HG03432 (cell line): ENCODE results near the gene GRIK4.

ENCODE experiments used
- ATAC-seq: cut with Tn5 transposase; IDR thresholded peaks from one replicate; pipeline ENCODE4 v1.9.1; 2021; ENCODE audit warnings: mild to moderate bottlenecking, moderate library complexity; ENCODE audit not compliant: unreplicated experiment

GRIK4 gene

DNA sequence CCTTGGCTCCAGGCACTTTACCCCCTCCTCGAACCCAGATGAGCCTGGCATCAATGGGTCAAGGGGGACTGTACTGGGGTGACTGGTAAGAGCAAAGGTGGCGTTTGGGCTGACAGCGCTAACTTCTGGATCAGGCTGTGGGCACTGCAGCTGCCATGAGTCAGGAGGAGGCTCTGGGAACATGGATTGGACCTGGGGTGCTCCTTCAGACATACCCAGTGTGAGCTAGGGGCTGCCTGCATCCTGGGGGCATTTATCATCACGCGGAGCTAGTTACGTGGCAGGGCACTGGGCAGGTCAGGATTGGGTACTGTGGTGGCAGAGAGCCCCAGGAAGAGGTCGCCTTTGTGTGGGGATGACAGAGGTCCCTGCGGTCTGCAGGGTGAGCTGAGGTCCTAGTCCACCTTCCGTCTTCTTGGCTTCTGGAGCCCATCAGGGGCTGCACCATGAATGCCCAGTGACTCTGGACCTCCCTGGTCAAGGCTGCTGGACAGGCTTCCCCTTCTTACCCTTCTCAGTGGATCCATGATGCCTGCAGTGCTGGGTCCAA is 13.1 kb downstream of the GRIK4 start:
- ATAC-seq: no peak

GRCh38 chr11:120525261-120526171 is 14.0 kb downstream of the GRIK4 start:
- ATAC-seq: no peak

GRCh38 chr11:120526241-120526640 is 14.7 kb downstream of the GRIK4 start:
- ATAC-seq: no peak

DNA sequence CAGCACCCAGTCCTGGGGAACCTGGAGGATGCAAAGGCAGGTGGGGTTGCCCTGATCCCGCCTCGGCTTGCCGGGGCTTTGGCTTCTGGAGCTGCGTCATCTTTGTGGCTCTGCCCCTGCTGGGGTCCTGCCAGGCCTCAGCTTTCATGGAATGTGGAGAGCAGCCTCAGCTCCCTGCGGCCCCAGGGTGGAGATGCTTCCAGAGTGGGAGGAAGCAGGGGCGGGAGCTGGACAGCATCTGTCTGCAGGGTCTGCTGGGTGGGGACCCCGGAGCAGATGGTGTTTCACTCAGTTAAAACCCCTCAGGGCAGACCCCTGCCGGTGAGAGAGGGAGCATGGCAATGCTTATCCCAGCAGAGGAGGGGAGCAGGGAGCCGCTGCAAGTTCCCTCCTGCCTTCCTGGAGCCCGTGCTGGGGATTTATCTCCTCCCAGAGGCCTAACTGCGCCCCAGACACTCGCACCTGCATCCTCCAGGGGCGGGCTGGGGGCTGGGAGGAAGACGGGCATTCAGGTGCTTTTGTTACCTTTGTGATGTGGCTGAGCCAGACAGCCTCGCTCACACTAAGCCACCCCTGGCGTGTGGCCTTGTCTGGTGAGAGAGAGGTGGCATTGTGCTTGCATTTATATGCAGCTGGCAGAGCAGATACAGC is 15.7 kb downstream of the GRIK4 start:
- no peak for ATAC-seq

DNA sequence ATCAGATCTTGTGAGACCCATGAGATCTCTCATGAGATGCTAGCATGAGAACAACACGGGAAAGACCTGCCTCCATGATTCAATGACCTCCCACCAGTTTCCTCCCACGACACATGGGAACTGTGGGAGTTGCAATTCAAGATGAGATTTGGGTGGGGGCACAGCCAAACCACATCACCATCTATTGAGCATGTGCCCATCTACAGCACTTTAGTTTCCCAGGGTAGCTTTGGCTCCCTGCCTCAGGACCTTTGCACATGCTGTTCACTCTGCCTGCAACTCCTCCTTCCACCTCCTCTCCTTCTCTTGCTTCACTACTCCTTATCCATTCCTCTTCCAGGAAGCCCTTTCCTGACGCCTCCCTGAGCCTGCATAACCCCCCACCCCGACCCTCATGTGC is 17.2 kb downstream of the GRIK4 start:
- no peak for ATAC-seq

GRCh38 chr11:120529214-120529613 is 17.7 kb downstream of the GRIK4 start:
- ATAC-seq: no peak

GRCh38 chr11:120529911-120530310 is 18.4 kb downstream of the GRIK4 start:
- ATAC-seq: no peak

GRCh38 chr11:120532082-120532831 is 20.7 kb downstream of the GRIK4 start:
- ATAC-seq: no peak

GRCh38 chr11:120532832-120533196 is 21.3 kb downstream of the GRIK4 start:
- no peak for ATAC-seq

DNA sequence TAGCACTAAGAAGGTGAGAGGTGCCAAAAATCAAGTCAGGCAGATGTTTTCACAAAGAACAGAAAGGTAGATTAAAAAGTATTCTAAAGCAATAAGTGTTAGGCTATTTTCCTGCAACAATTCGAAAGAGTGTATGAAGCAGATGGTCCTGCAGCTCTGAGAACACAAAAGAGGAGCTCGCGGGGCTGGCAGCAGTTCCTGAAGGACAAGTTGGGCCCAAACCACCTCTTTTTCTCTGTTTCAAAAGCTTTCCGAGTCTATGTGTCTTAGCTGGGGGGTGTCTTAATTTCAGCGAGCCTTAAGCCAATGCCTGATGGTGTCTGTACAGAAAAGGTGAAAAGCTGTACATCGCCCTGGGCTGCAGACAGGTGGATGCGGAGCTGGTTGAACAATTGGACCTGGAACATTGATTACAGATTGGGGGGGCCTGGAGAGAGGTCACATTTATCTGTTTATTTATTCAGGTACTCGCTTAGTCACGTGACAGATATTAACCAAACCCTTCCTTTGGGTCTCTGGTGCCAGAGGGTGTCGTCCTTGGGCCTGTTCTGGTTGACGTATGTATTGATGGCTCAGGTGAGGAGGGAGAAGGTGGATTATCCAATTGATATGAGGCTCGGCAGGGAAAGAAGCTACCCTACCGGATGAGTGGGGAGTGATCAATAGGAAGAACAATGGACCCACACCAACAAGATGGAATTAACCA is 24.7 kb downstream of the GRIK4 start:
- ATAC-seq: no peak

GRCh38 chr11:120536797-120537169 is 25.2 kb downstream of the GRIK4 start:
- ATAC-seq: no peak

- ATAC-seq: no peak
Observed at GRCh38 chr11:120537996-120538395, 26.4 kb downstream of the GRIK4 start.

DNA sequence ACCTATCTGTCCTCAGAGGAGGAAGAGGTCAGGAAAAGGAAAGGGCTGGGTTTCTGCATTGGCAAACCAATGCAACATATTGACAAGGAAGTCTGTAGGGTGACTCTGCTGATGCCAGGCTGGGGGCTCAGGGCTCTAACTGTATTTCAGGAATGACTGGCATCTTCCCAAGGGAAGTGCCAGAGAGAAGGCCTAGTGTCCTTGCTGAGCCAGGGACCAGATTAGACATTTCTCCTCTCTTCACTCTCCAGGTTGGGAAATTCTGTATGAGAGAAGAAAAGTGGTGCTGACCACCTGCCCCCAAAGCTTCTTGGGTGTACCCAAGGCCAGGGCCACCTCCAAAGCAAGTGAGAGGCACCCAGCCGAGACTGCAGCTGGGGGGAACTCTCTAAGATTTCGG is 27.2 kb downstream of the GRIK4 start:
- ATAC-seq: no peak

DNA sequence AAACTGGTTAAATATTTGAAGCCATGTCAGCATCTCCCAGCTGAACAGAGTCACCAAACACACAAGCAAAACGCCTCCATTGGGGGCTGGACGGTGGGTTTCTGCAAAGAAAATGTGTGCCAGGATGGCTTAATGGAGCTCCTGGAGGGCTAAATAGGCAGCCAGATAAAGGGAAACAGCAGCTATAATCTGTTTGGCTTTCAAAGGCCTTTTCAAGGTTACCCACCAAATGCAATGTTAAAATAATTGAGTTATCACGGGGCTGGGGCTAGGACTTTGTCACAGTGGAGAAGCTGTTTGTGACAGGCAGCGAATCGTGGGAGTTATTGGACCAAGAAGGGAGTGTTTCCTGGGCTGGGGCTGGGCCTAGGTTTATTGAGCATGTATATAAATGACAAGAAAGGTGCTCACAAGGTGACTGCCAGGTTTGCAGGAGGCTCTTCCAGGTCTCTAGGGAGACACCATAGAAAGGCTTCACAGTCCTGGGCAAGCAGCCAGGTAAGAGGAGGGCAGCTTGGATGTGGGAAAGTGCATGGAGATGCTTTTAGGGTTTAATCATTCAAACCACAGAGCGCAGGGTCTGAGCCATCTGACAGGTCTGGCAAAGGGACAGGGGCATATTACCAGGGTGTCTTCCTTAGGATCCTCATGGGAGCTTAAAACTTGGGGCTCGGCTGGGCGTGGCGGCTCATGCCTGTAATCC is 28.3 kb downstream of the GRIK4 start:
- ATAC-seq: no peak

DNA sequence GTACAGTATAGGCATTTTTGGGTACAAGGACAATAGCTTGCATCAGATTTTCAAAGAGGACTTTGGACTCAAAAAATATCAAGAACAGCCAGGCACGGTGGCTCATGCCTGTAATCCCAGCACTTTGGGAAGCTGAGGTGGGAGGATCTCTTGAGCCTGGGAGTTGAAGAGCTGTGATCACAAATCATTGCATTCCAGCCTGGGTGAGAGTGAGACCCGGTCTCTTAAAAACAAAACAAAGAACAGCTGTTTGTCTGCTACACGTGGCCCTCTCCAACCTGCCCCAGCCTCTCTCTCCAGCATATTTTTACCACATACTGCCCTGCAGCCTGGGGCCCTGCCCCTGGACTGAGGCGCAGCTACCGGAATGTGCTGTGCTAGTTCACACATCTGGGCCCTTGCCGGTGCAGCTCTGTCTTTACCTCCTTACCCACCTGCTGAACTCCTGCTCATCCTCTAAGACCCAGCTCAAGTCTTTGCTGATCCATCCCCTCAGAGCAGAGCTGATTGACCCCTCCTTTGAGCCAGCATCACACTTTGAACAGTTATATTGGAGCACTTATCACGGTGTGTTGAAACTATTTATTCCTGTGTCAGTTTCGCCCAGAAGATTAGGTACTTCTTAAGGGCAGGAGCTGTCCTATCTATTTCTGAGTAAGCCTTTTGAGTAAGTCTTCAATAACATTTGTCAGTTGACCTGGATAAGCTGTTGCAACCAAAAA is 29.4 kb downstream of the GRIK4 start:
- no peak for ATAC-seq

GRCh38 chr11:120543521-120544215 is 32.1 kb downstream of the GRIK4 start:
- ATAC-seq: no peak

- no peak for ATAC-seq
Observed at GRCh38 chr11:120545813-120546212, 34.3 kb downstream of the GRIK4 start.

GRCh38 chr11:120546312-120547205 is 35.0 kb downstream of the GRIK4 start:
- ATAC-seq: no peak
